HUES6 (cell line): ENCODE measurements around the gene TANGO6.

Source experiments
- H3K27ac ChIP-seq: 2 replicates; pipeline ENCODE4 v1.7.0; 2013; ENCODE audit warnings: low read depth, mild to moderate bottlenecking, low read length, inconsistent platforms
- H3K27me3 ChIP-seq: 2 replicates; pipeline ENCODE4 v1.6.1; 2013; ENCODE audit warnings: low read length; ENCODE audit not compliant: control insufficient read depth, insufficient read depth
- H3K36me3 ChIP-seq: 2 replicates; pipeline ENCODE4 v1.6.1; 2013; ENCODE audit warnings: low read length; ENCODE audit not compliant: control insufficient read depth, insufficient read depth
- H3K4me1 ChIP-seq: 2 replicates; pipeline ENCODE4 v1.6.1; 2013; ENCODE audit warnings: low read length; ENCODE audit not compliant: control insufficient read depth, insufficient read depth
- H3K4me3 ChIP-seq: 2 replicates; pipeline ENCODE4 v1.5.1; 2013; ENCODE audit warnings: low read depth, low read length
- H3K9ac ChIP-seq: one replicate; pipeline ENCODE4 v1.6.1; 2013; ENCODE audit warnings: mild to moderate bottlenecking, low read length
- H3K9me3 ChIP-seq: 2 replicates; pipeline ENCODE4 v1.6.1; 2013; ENCODE audit warnings: low read depth, low read length; ENCODE audit not compliant: control insufficient read depth, insufficient read depth

Gene TANGO6

DNA sequence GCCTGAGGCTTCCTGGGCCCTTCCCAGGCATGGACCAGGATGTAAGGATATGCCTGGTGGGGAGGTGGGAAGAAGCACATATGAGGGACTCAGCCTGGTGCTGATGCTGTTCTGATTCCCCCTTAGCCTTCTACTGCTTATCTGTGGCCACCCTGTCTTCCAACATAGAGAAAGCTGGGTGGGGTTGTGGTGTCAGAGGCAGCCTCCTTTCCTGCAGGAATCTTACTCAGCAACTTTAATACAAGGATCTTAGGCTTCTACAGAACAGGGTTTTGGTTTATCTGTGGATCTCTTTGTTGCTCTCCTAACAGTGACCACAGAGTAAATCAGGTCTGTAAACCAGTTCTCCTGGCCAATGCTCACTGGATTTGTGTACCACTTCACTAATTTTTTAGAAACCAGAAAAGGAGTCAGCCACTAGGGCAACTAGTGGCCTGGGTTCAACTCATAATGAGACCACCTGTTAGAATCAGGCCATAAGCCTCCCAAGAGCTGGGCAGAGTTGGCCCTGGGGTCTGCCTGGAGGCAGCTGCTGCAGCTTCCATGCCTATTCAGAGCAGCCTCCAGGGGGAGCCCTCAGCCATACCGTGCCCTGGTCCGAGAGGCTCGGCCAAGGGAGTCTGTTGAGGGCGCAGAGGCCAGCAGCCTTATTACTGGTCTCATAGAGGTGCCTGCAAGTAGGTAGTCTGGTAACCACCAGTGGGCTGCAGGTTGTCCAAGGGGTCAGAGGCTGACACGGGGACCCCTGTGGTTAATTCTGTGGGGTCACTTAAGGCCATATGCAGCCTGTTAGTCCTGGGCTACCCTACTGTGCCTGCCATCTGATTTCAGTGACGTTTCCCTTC, 269.2 kb downstream of the TANGO6 start:
- H3K9ac ChIP-seq = no peak overlapping the region

DNA sequence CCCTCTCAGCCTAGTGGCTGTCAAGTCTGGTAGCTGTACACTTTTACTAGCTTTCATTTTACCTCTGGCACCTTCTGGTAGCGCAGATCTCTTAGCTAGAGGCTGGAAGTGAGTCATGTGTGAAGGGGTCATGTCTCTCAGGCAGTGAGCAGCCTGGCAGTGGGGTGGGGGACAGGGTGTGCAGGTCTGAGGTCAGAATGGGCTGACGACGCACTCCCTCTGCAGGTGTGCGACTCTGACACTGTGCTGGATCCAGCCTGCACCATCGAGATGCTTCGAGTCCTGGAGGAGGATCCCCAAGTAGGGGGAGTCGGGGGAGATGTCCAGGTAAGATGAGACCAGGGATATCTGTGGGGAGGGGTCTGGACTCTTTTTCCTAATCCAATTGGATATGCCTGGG, 269.9 kb downstream of the TANGO6 start:
- no peak overlapping the region for H3K4me3 ChIP-seq
- H3K9me3 ChIP-seq = no peaks in the 10 kb centered on the region
- peaks cover 87% of the 10 kb centered on the region for H3K36me3 ChIP-seq
- H3K4me1 ChIP-seq = peaks cover 10% of the 10 kb centered on the region
- H3K27me3 ChIP-seq = no peaks in the 10 kb centered on the region
- no peak overlapping the region for H3K9ac ChIP-seq
- no peak overlapping the region for H3K27ac ChIP-seq

More for the DNA sequence above, 269.2 kb downstream of the TANGO6 start:
- H3K9me3 ChIP-seq = no peaks in the 10 kb centered on the region
- H3K4me3 ChIP-seq = no peak overlapping the region
- H3K4me1 ChIP-seq = peaks cover 12% of the 10 kb centered on the region
- H3K27ac ChIP-seq = no peak overlapping the region
- H3K27me3 ChIP-seq = no peaks in the 10 kb centered on the region; the same call in 1 of the 2 replicates
- peaks cover 80% of the 10 kb centered on the region for H3K36me3 ChIP-seq

DNA sequence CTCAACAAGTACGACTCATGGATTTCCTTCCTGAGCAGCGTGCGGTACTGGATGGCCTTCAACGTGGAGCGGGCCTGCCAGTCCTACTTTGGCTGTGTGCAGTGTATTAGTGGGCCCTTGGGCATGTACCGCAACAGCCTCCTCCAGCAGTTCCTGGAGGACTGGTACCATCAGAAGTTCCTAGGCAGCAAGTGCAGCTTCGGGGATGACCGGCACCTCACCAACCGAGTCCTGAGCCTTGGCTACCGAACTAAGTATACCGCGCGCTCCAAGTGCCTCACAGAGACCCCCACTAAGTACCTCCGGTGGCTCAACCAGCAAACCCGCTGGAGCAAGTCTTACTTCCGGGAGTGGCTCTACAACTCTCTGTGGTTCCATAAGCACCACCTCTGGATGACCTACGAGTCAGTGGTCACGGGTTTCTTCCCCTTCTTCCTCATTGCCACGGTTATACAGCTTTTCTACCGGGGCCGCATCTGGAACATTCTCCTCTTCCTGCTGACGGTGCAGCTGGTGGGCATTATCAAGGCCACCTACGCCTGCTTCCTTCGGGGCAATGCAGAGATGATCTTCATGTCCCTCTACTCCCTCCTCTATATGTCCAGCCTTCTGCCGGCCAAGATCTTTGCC, 271.1 kb downstream of the TANGO6 start:
- peaks cover 94% of the 10 kb centered on the region for H3K36me3 ChIP-seq
- H3K27ac ChIP-seq = no peak overlapping the region
- H3K9ac ChIP-seq = no peak overlapping the region
- no peak overlapping the region for H3K4me3 ChIP-seq
- no peaks in the 10 kb centered on the region for H3K27me3 ChIP-seq
- no peaks in the 10 kb centered on the region for H3K9me3 ChIP-seq
- no peaks in the 10 kb centered on the region; the same call in 1 of the 2 replicates for H3K4me1 ChIP-seq

DNA sequence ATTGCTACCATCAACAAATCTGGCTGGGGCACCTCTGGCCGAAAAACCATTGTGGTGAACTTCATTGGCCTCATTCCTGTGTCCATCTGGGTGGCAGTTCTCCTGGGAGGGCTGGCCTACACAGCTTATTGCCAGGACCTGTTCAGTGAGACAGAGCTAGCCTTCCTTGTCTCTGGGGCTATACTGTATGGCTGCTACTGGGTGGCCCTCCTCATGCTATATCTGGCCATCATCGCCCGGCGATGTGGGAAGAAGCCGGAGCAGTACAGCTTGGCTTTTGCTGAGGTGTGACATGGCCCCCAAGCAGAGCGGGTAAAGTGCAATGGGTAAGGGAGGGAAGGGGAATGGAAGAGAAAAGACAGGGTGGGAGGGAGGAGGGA, 271.6 kb downstream of the TANGO6 start:
- no peaks in the 10 kb centered on the region for H3K9me3 ChIP-seq
- no peak overlapping the region for H3K27ac ChIP-seq
- peaks cover 94% of the 10 kb centered on the region for H3K36me3 ChIP-seq

DNA sequence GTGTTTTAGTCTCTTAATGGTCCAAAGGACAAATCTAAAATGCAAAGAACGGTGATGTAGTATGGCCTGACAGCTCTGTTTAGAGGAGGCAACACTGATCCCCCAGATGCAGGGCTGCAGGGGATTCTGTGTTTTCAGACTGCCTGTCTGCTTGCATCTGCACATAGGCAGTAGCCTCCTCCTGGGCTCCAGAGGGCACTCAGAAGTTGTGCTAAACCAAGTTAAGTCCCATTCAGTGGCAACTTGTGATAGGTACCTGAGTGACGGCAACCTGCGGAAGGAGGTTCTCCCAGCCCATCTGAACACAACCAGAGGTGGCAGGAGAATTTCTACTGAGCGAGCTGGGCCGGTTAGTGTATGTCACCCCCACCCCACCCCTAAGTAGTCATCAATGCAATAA, 272.0 kb downstream of the TANGO6 start:
- Histone ChIP-seq H3K9me3 (no peaks in the 10 kb centered on the region), H3K27me3 (no peaks in the 10 kb centered on the region), H3K9ac (no peak overlapping the region), H3K4me1 (no peaks in the 10 kb centered on the region; the same call in 1 of the 2 replicates), H3K27ac (no peak overlapping the region), H3K36me3 (peaks cover 97% of the 10 kb centered on the region), H3K4me3 (no peak overlapping the region)

More for the DNA sequence above, 271.6 kb downstream of the TANGO6 start:
- Histone ChIP-seq H3K27me3 (no peaks in the 10 kb centered on the region), H3K9ac (no peak overlapping the region), H3K4me3 (no peak overlapping the region), H3K4me1 (no peaks in the 10 kb centered on the region; the same call in 1 of the 2 replicates)

DNA sequence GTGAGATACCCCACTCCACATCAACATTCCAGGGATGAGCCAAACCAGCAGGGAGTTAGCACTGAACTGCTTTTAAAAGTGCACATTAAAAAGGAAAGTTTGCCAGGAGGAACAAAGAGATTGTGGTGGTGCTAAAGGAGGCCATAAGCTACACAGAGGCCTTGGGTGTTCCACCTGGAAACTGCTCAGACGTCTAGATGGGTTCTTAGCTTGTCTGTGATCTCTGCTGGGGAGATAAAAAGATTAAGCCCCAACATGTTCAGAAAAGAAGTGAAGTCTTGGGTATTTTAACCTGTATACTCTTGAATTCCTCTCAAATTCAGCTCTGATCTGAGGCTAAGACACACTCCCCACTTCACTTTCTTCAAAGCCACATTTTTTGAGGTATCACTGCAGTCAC, 272.5 kb downstream of the TANGO6 start:
- Histone ChIP-seq H3K27me3 (no peaks in the 10 kb centered on the region), H3K4me1 (no peaks in the 10 kb centered on the region; the same call in 1 of the 2 replicates), H3K36me3 (peaks cover 97% of the 10 kb centered on the region), H3K9me3 (no peaks in the 10 kb centered on the region), H3K4me3 (no peak overlapping the region), H3K9ac (no peak overlapping the region), H3K27ac (no peak overlapping the region)

DNA sequence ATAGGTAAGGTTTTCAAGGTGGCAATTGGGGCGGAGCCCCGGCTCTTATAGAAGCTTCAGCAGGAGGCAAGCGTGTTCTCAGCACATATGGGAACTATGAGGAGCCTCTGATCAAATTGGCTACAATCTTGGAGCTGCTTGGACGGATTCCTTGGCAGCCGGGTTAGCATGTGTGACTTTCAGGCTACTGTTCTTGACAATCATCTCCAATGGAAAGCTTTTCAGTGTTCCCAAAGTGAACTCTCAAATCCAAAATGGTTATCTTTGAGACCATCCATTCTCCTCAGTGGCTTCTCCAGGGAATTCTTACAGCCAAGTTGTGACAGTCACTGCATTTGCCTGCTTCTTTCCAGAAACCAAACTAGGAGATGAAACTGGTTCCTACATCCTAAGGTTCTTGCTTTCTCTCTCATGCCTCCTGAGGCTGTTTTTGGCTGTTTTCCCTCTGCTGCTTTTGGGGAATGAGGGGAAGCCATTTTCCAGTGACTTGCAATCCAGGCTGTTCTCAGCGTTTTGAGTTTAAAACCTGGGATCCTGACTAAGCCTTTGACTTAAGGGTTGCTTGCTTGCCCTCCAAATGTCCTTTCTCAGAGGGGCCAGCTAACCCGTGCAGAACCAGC, 273.0 kb downstream of the TANGO6 start:
- H3K36me3 ChIP-seq = peaks cover 97% of the 10 kb centered on the region

DNA sequence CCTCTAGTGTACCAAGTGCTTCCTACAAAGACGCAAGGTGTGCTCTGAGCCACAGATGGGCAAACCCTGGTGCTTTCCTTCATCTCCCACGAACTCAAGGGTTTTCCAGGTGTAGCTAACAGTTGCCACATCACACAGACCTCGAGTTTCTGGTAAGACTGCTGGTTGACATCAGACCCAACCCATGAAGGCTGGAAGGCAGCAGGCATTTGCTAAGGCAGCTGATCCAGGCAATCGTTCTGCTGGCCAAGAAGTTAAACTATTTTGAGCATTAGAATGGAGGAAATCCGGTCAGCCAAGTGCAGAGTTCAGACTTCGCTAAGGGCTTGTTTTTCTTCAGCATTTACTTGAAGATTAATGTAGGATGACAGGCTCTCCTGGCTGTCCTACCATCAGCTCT, 273.6 kb downstream of the TANGO6 start:
- no peak overlapping the region for H3K9ac ChIP-seq
- no peaks in the 10 kb centered on the region for H3K9me3 ChIP-seq
- H3K4me3 ChIP-seq = no peak overlapping the region
- peaks cover 93% of the 10 kb centered on the region for H3K36me3 ChIP-seq
- H3K27me3 ChIP-seq = no peaks in the 10 kb centered on the region
- H3K4me1 ChIP-seq = no peaks in the 10 kb centered on the region; the same call in 1 of the 2 replicates
- H3K27ac ChIP-seq = no peak overlapping the region

More for the DNA sequence above, 273.0 kb downstream of the TANGO6 start:
- H3K4me1 ChIP-seq = no peaks in the 10 kb centered on the region; the same call in 1 of the 2 replicates
- H3K9ac ChIP-seq = no peak overlapping the region
- H3K4me3 ChIP-seq = no peak overlapping the region
- H3K27ac ChIP-seq = no peak overlapping the region
- H3K27me3 ChIP-seq = no peaks in the 10 kb centered on the region
- no peaks in the 10 kb centered on the region for H3K9me3 ChIP-seq

DNA sequence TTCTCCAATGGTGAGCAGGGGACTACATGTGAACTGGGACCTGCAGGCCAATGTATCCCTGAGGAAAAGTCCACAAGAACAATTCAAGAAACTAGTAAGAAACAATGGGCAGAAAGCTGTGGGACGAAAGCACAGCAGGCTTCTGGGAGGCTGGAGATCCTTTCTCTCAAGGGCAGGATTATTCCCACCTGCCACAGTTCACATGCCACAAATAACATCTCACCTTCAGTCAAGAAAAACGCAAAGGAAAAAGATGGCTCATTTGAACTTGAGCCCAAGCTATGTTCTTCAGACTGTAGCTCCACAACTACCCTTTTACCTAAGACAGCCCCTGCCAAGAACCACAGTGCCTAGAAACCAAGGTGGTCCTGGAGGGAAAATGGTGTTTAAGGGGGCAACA, 275.1 kb downstream of the TANGO6 start:
- Histone ChIP-seq H3K9ac (no peak overlapping the region), H3K9me3 (no peaks in the 10 kb centered on the region), H3K36me3 (peaks cover 82% of the 10 kb centered on the region), H3K27ac (no peak overlapping the region), H3K4me3 (no peak overlapping the region), H3K27me3 (no peaks in the 10 kb centered on the region), H3K4me1 (no peaks in the 10 kb centered on the region)

DNA sequence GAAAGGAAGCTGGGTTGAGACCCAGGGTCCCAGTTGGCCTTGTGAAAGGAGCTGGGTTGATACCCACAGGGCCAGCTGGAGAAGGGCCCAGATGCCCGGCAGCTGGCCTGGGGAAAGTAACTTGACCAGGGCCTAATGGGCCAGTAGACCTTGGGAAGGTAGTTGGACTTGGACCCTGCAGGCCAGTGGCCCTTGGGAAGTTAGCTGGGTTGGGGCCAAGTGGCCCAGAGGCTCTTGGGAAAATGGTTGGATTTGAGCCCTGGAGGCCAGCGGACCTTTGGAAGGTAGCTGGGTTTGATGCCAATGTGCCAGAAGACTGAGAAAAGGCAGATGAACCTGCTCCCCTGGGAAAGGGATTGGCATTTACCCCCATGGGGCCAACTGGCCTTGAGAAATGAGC, 275.7 kb downstream of the TANGO6 start:
- no peak overlapping the region for H3K9ac ChIP-seq
- H3K4me3 ChIP-seq = no peak overlapping the region
- no peaks in the 10 kb centered on the region for H3K9me3 ChIP-seq
- H3K27ac ChIP-seq = no peak overlapping the region
- H3K36me3 ChIP-seq = peaks cover 76% of the 10 kb centered on the region
- H3K27me3 ChIP-seq = no peaks in the 10 kb centered on the region
- H3K4me1 ChIP-seq = no peaks in the 10 kb centered on the region

DNA sequence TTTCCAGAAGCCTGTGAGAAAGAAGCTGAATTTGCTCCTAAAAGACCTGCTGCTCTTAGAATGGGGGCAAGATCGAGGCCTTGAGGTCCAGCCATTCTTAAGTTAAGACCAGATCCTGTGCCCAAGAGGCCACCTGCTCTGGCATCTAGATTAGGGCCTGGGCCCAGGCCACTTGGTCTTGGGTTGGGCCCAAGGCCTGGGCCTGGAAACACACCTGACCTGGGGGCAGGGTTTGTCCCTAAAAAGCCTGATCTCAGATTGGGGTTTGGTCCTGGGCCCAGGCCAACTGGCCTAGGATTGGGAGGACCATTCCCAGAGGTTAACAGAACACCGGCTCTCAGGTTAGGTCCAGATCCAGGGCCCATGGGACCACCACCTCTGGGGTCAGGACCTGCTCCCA, 276.2 kb downstream of the TANGO6 start:
- Histone ChIP-seq H3K4me3 (no peak overlapping the region), H3K27me3 (no peaks in the 10 kb centered on the region), H3K4me1 (no peaks in the 10 kb centered on the region), H3K27ac (no peak overlapping the region), H3K9me3 (no peaks in the 10 kb centered on the region), H3K36me3 (peaks cover 76% of the 10 kb centered on the region), H3K9ac (no peak overlapping the region)
